IMR-90 (cell line): ENCODE measurements around the gene ME3. TPM values are rescaled to one million over a fixed set of nuclear protein-coding genes. Genes with fewer than 3 reads are reported as not detected.

Experiments used
- ATAC-seq: fragments of 200-7000 bp; cut with Tn5 transposase; 2 replicates; pipeline ENCODE4 v1.9.1; 2020; ENCODE audit warnings: low read depth, mild to moderate bottlenecking, moderate library complexity
- BruUV-seq: library from RNA; stranded (reverse); fragments of 400-500 nt; replicated peaks from 2 replicates; lab custom pipeline; 2021; lab: Mats Ljungman, UMichigan
- CTCF ChIA-PET: fragments of 300-600 bp; formaldehyde crosslinking; extraction: SDS; loops from one replicate; lab custom pipeline; 2021; ENCODE audit warnings: antibody characterized with exemption; lab: Yijun Ruan, JAX
- POLR2A ChIA-PET: fragments of 300-600 bp; sonication (Branson Sonifier 250); formaldehyde crosslinking; loops from one replicate; lab custom pipeline; 2022; ENCODE audit warnings: antibody characterized with exemption; ENCODE audit not compliant: unreplicated experiment; lab: Charles Lee
- DNase-seq: peaks from one replicate; pipeline ENCODE4 v3.0.0; 2013
- H2AFZ ChIP-seq: replicated peaks from 2 replicates; pipeline ENCODE3; 2013; ENCODE audit warnings: low read length, mild to moderate bottlenecking; ENCODE audit not compliant: poor library complexity
- H2AK5ac ChIP-seq: 2 replicates; pipeline ENCODE4 v1.6.1; 2013; ENCODE audit warnings: low read depth, low read length, inconsistent platforms
- H2AK9ac ChIP-seq: replicated peaks from 2 replicates; pipeline ENCODE3; 2013; ENCODE audit warnings: mild to moderate bottlenecking, low read depth, low read length, moderate library complexity; ENCODE audit not compliant: poor library complexity
- H2BK120ac ChIP-seq: 2 replicates; pipeline ENCODE4 v1.6.1; 2013; ENCODE audit warnings: low read depth, low read length, inconsistent platforms
- H2BK15ac ChIP-seq: 3 replicates; pipeline ENCODE4 v1.6.1; 2013; ENCODE audit warnings: low read depth, low read length, inconsistent platforms
- H2BK20ac ChIP-seq: 2 replicates; pipeline ENCODE4 v1.6.1; 2013; ENCODE audit warnings: low read depth, mild to moderate bottlenecking, inconsistent platforms, low read length, moderate library complexity
- H2BK5ac ChIP-seq: 2 replicates; pipeline ENCODE4 v1.6.1; 2013; ENCODE audit warnings: mild to moderate bottlenecking, low read depth, low read length, inconsistent platforms; ENCODE audit not compliant: poor library complexity, severe bottlenecking
- H3K14ac ChIP-seq: replicated peaks from 2 replicates; pipeline ENCODE4 v1.6.1; 2013; ENCODE audit warnings: low read depth, low read length, inconsistent platforms
- H3K18ac ChIP-seq: 2 replicates; pipeline ENCODE4 v1.6.1; 2013; ENCODE audit warnings: low read depth, low read length, control low read depth
- H3K23ac ChIP-seq: 2 replicates; pipeline ENCODE4 v1.6.1; 2013; ENCODE audit warnings: low read depth, low read length, inconsistent platforms
- H3K27ac ChIP-seq: 2 replicates; pipeline ENCODE4 v1.5.1; 2013; ENCODE audit warnings: mild to moderate bottlenecking, control low read depth, low read length; ENCODE audit not compliant: insufficient read depth
- H3K27me3 ChIP-seq: 2 replicates; pipeline ENCODE4 v1.6.1; 2013; ENCODE audit warnings: low read length; ENCODE audit not compliant: control insufficient read depth, insufficient read depth
- H3K36me3 ChIP-seq: 2 replicates; pipeline ENCODE4 v1.6.1; 2013; ENCODE audit warnings: low read length, mixed read lengths; ENCODE audit not compliant: control insufficient read depth, insufficient read depth
- H3K4ac ChIP-seq: 2 replicates; pipeline ENCODE4 v1.6.1; 2013; ENCODE audit warnings: low read depth, low read length, inconsistent platforms
- H3K4me1 ChIP-seq: 2 replicates; pipeline ENCODE4 v1.6.1; 2013; ENCODE audit warnings: low read length, mixed read lengths; ENCODE audit not compliant: control insufficient read depth, insufficient read depth
- H3K4me2 ChIP-seq: 2 replicates; pipeline ENCODE4 v1.6.1; 2013; ENCODE audit warnings: low read depth, mild to moderate bottlenecking, control low read depth, low read length, moderate library complexity
- H3K4me3 ChIP-seq: 2 replicates; pipeline ENCODE4 v1.5.1; 2013; ENCODE audit warnings: low read depth, mild to moderate bottlenecking, control low read depth, low read length, moderate library complexity; ENCODE audit not compliant: insufficient read depth
- H3K56ac ChIP-seq: 2 replicates; pipeline ENCODE4 v1.6.1; 2013; ENCODE audit warnings: low read length, inconsistent platforms; ENCODE audit not compliant: insufficient read depth; ENCODE audit errors: extremely low read depth
- H3K79me1 ChIP-seq, 2 experiments: 2 replicates each; pipeline ENCODE4 v1.6.1; 2013; ENCODE audit warnings: low read length in 2 of 2, inconsistent platforms in 1 of 2, low read depth in 1 of 2
- H3K9ac ChIP-seq: 2 replicates; pipeline ENCODE4 v1.6.1; 2013; ENCODE audit warnings: low read depth, low read length, control low read depth
- H3K9me1 ChIP-seq: 2 replicates; pipeline ENCODE4 v1.6.1; 2013; ENCODE audit warnings: low read length, inconsistent platforms; ENCODE audit not compliant: insufficient read depth
- H3K9me3 ChIP-seq: 2 replicates; pipeline ENCODE4 v1.6.1; 2013; ENCODE audit warnings: low read length; ENCODE audit not compliant: control insufficient read depth, insufficient read depth
- H4K20me1 ChIP-seq: 2 replicates; pipeline ENCODE4 v1.6.1; 2013; ENCODE audit warnings: low read length, inconsistent platforms; ENCODE audit not compliant: insufficient read depth
- H4K5ac ChIP-seq: 2 replicates; pipeline ENCODE4 v1.6.1; 2013; ENCODE audit warnings: mild to moderate bottlenecking, low read depth, low read length, control low read depth
- H4K8ac ChIP-seq, 2 experiments: 2 replicates each; pipeline ENCODE4 v1.6.1; 2013; ENCODE audit warnings: low read depth in 2 of 2, low read length in 2 of 2, control low read depth in 1 of 2, inconsistent platforms in 1 of 2
- H4K91ac ChIP-seq: 2 replicates; pipeline ENCODE4 v1.6.1; 2013; ENCODE audit warnings: low read depth, low read length, inconsistent platforms; ENCODE audit not compliant: insufficient read depth
- BHLHE40 ChIP-seq: fragments of 150-350 bp; IDR thresholded peaks from 2 replicates; pipeline ENCODE4 v1.6.1; 2016; ENCODE audit warnings: mild to moderate bottlenecking, low read depth, low read length
- CEBPB ChIP-seq: IDR thresholded peaks from 2 replicates; pipeline ENCODE4 v1.6.1; 2012; ENCODE audit warnings: low read depth, low read length, improper control_type of control experiment
- CHD1 ChIP-seq: IDR thresholded peaks from 2 replicates; pipeline ENCODE4 v1.6.1; 2012; ENCODE audit warnings: low read depth, low read length, improper control_type of control experiment
- FOS ChIP-seq: fragments of 150-350 bp; IDR thresholded peaks from 2 replicates; pipeline ENCODE4 v1.6.1; 2016; ENCODE audit warnings: low read depth, low read length
- MAFK ChIP-seq: IDR thresholded peaks from 2 replicates; pipeline ENCODE4 v1.6.1; 2012; ENCODE audit warnings: low read depth, low read length, improper control_type of control experiment
- MAZ ChIP-seq: IDR thresholded peaks from 2 replicates; pipeline ENCODE4 v1.6.1; 2012; ENCODE audit warnings: low read depth, mild to moderate bottlenecking, low read length, improper control_type of control experiment, moderate library complexity, borderline replicate concordance
- MXI1 ChIP-seq: IDR thresholded peaks from 2 replicates; pipeline ENCODE4 v1.6.1; 2012; ENCODE audit warnings: low read depth, mild to moderate bottlenecking, low read length, moderate library complexity, borderline replicate concordance
- NFE2L2 ChIP-seq: fragments of 150-350 bp; IDR thresholded peaks from 2 replicates; pipeline ENCODE4 v1.6.1; 2016; ENCODE audit warnings: low read depth, mild to moderate bottlenecking, low read length
- POLR2A ChIP-seq: IDR thresholded peaks from 2 replicates; pipeline ENCODE4 v1.6.1; 2012; ENCODE audit warnings: mild to moderate bottlenecking, low read depth, low read length
- RAD21 ChIP-seq: IDR thresholded peaks from 2 replicates; pipeline ENCODE4 v1.6.1; 2012; ENCODE audit warnings: low read length, improper control_type of control experiment
- RCOR1 ChIP-seq: IDR thresholded peaks from 2 replicates; pipeline ENCODE4 v1.6.1; 2012; ENCODE audit warnings: mild to moderate bottlenecking, low read length, improper control_type of control experiment; ENCODE audit not compliant: insufficient replicate concordance
- RFX5 ChIP-seq: IDR thresholded peaks from 2 replicates; pipeline ENCODE4 v1.8.0; 2012; ENCODE audit warnings: low read depth, mild to moderate bottlenecking, low read length, moderate library complexity
- SMC3 ChIP-seq: fragments of 150-350 bp; IDR thresholded peaks from 2 replicates; pipeline ENCODE4 v1.6.1; 2016; ENCODE audit warnings: low read depth, mild to moderate bottlenecking, antibody characterized with exemption, low read length, moderate library complexity
- WGBS, 2 experiments: methylation state at CpG; one replicate each; pipeline versions ENCODE4 v1.1.5 to v1.1.7; 2013; ENCODE audit warnings: missing lambda C conversion rate in 2 of 2; ENCODE audit not compliant: insufficient read length in 1 of 2; ENCODE audit errors: extremely low coverage in 2 of 2; 5-methylcytosine and 5-hydroxymethylcytosine counted together
- dilution Hi-C: fragments of 300-500 bp; cut with HindIII; formaldehyde crosslinking; loops from one replicate; pipeline ENCODE4 v1.14.3; 2018; ENCODE audit warnings: low sequenced_read_pairs; ENCODE audit not compliant: unreplicated experiment
- in situ Hi-C: fragments of 300-500 bp; cut with MboI; formaldehyde crosslinking; loops from 3 replicates; pipeline ENCODE4 v1.14.3; 2019; ENCODE audit warnings: low sequenced_read_pairs, inconsistent platforms, mixed read lengths
- intact Hi-C: fragments of 100-400 bp; cut with micrococcal nuclease; formaldehyde crosslinking; loops from 2 replicates; pipeline ENCODE4 v1.10.0; 2022
- polyA plus RNA-seq, 3 experiments: library from polyadenylated mRNA; depleted of rRNA; stranded (reverse); fragments of >200 nt; gene quantifications; 2 replicates each; pipeline ENCODE4 v1.2.3, GENCODE V29; 2012; ENCODE audit warnings: low replicate concordance in 1 of 3
- total RNA-seq: library from RNA; depleted of rRNA; stranded (reverse); fragments of >200 nt; gene quantifications from 2 replicates; pipeline ENCODE4 v1.2.3, GENCODE V29; 2012
- TF ChIP-seq, protein P1 (sequence below): fragments of 150-350 bp; IDR thresholded peaks from 2 replicates; pipeline ENCODE4 v1.6.1; 2017; ENCODE audit warnings: mild to moderate bottlenecking, antibody characterized with exemption, low read length, low read depth
- TF ChIP-seq, protein P2 (sequence below): conservative IDR thresholded peaks from 2 replicates; pipeline ENCODE4 v1.5.1; 2012; ENCODE audit warnings: mild to moderate bottlenecking, low read depth, low read length, improper control_type of control experiment

The ME3 gene
- total and polyA plus RNA-seq, 2 of the 4 experiments (the other 2 are of a cell fraction), result 7.8 to 9.0 TPM

DNA sequence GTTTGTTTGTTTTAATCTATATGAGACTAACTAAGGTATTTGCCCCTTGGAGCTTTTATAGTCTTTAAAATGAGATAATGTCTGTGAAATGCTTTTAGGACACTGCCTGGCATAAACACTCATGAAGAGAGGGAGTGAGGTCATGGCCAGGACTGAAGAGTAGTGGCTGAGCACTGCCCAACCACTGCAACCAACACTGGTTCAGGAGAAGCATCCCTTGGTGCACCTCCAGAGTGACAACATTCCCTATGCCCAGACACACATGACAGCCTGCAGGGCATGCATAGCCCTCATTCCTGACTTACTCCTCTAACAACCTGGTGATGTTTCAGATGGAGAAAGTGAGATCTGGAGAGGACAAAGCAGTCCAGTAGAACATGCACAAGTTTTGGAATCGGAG is 36.1 kb downstream of the ME3 start:
- BruUV-seq, result no TSS peak
- no peaks in the 10 kb centered on the region for H4K20me1 ChIP-seq
- peak overlapping the region; percentile 9; the same call in 1 of the 2 replicates for H4K5ac ChIP-seq
- no peaks in the 10 kb centered on the region for H3K9me3 ChIP-seq
- in situ Hi-C loops (no loop called here), dilution Hi-C loops (no loop called here), intact Hi-C loops (no loop called here)
- peaks cover 30% of the 10 kb centered on the region for H3K9me1 ChIP-seq
- H3K4me2 ChIP-seq, result peak overlapping the region; percentile 1; the same call in 1 of the 2 replicates
- no peak overlapping the region for H3K56ac ChIP-seq
- POLR2A ChIA-PET, result no interaction called here
- peak overlapping the region; percentile 75 for H2AK5ac ChIP-seq
- CTCF ChIA-PET, result interaction anchor here (1.3 kb wide), 1 partner anchor 28 kb away, joined by 4 read pairs; no protein-coding TSS in a partner anchor
- DNase-seq, result peak; percentile 31
- H2AFZ ChIP-seq, result no peak overlapping the region
- peak; percentile 13 for ATAC-seq
- H4K91ac ChIP-seq, result peak overlapping the region; percentile 58
- no peak overlapping the region; the same call in 1 of the 2 replicates for H3K18ac ChIP-seq
- no CpG with 5 or more reads among the region's 1 CpG for WGBS, 2 experiments
- peak overlapping the region in 1 of 2 experiments; percentile 59; a peak in 1 of 4 replicates for H4K8ac ChIP-seq
- peak overlapping the region; percentile 54 for H3K23ac ChIP-seq
- no peak overlapping the region for H3K27ac ChIP-seq
- peak overlapping the region; percentile 87 for H3K4ac ChIP-seq
- H3K79me1 ChIP-seq, result peaks cover 0 to 41% of the 10 kb centered on the region in 2 experiments; a peak in 2 of 4 replicates
- TF ChIP-seq RCOR1, result no peak
- no peak for TF ChIP-seq MAFK
- TF ChIP-seq CHD1, result no peak
- TF ChIP-seq RAD21, result no peak
- no peak for TF ChIP-seq MXI1
- no peak for TF ChIP-seq FOS
- no peak for TF ChIP-seq CEBPB
- no peak for TF ChIP-seq NFE2L2
- TF ChIP-seq BHLHE40, result no peak
- TF ChIP-seq MAZ, result no peak
- TF ChIP-seq RFX5, result no peak
- TF ChIP-seq, protein P1, sequence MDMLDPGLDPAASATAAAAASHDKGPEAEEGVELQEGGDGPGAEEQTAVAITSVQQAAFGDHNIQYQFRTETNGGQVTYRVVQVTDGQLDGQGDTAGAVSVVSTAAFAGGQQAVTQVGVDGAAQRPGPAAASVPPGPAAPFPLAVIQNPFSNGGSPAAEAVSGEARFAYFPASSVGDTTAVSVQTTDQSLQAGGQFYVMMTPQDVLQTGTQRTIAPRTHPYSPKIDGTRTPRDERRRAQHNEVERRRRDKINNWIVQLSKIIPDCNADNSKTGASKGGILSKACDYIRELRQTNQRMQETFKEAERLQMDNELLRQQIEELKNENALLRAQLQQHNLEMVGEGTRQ, result no peak
- no peak for TF ChIP-seq SMC3
- no peak for TF ChIP-seq POLR2A
- TF ChIP-seq, protein P2, sequence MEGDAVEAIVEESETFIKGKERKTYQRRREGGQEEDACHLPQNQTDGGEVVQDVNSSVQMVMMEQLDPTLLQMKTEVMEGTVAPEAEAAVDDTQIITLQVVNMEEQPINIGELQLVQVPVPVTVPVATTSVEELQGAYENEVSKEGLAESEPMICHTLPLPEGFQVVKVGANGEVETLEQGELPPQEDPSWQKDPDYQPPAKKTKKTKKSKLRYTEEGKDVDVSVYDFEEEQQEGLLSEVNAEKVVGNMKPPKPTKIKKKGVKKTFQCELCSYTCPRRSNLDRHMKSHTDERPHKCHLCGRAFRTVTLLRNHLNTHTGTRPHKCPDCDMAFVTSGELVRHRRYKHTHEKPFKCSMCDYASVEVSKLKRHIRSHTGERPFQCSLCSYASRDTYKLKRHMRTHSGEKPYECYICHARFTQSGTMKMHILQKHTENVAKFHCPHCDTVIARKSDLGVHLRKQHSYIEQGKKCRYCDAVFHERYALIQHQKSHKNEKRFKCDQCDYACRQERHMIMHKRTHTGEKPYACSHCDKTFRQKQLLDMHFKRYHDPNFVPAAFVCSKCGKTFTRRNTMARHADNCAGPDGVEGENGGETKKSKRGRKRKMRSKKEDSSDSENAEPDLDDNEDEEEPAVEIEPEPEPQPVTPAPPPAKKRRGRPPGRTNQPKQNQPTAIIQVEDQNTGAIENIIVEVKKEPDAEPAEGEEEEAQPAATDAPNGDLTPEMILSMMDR, result no peak
- peak overlapping the region; percentile 2 for H2BK5ac ChIP-seq
- H2AK9ac ChIP-seq, result no peak overlapping the region
- H3K4me1 ChIP-seq, result peaks cover 34% of the 10 kb centered on the region
- no peaks in the 10 kb centered on the region for H3K27me3 ChIP-seq
- no peak overlapping the region for H3K9ac ChIP-seq
- peak overlapping the region; percentile 86 for H3K14ac ChIP-seq
- no peak overlapping the region for H3K4me3 ChIP-seq
- H2BK20ac ChIP-seq, result peak overlapping the region; percentile 73
- H2BK15ac ChIP-seq, result peak overlapping the region; percentile 58; the same call in 2 of the 3 replicates
- H2BK120ac ChIP-seq, result peak overlapping the region; percentile 89
- H3K36me3 ChIP-seq, result no peaks in the 10 kb centered on the region
